ENCODE results near the gene C9.
"Not testable (repeated sequence)": the region's sequence is repeated elsewhere in the genome, so short reads cannot be mapped to it uniquely, and the experiment has no call there.

C9 gene

DNA sequence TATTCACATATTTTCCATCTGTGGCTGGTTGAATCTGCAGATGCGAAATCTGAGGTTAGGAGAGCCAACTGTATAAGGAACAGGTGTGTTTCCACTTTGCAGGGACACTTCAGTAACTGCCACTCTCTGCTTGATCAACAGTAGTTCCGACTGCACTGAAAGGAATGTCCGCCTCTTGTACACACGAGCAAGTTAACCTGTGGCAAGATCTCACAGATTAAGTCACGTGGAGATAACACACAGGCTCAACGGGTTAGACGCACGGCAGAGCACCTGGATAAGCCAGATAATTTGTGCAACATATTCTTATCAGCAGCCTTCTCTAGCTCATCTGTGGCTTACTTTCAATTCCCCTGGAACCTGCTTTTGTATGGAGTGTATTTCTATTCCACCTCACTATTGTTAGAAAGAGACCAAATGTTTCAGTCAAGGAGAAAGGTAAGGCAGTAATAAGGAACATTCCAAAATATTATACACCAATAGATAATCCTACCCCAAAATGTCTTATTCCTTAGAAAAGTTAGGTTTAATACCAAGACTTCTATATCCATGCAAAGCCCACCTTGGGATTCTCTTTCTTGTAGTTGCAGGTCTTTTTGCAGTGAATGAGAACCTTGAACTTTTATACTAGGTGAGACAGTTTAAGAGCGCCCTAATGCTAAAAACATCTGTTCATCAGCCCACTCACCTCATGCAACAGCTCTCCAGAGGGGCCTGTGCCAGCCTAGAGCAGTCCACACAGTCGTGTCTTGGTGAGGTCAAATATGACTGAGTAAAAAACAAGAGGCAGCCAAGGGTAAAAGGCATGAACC lies 6.5 kb upstream of the C9 start:
- DNase-seq: no peak

DNA sequence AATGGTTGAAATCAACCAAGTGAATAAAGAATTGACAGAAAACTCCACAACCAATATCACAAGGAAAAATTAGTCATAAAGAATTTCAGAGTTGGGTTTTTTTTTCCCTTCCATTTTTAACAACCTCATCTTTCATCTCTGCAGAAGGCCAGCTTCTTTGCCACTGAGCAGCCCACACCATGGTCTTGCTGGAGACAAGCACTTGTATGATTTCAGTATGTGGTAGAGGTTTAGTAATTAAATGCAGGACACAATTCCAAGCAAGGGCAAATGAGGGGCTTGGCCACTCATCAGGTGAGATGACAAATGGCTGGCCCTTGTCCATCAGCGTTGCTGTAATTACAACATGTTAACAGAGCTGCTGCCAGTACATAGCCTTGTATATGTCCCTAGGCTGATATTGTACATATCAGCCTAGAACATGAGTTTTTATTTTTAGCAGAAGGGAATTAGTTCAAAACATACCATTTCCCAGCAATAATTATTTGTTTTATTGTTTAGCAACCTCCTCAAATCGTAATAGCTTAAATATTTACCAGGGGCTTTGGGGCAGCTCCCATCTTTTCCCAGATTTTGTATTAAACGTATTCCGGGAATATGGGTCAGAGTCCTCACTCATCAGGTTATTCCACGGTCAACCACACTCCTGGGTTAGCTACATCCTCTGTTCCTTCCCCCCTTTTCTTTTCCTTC lies 5.0 kb upstream of the C9 start:
- DNase-seq: no peak

DNA sequence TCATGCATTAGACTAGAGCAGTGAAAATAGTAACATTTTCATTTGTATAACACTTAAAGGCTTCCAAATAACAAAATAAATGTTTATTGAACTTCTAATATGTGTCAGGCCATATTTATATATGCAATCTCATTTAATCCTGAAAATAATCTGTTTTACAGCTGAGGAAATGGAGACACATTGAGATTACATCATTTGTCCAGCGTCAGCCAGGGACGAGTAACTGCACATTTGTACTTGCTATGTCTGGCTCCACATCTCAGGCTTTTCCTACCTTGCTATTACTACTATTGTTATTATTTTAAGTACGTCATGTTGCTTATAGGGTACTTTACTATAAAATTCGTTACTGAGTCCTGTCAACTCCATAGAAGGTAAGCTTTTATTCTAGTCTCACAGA lies 3.8 kb upstream of the C9 start:
- no peak for DNase-seq

DNA sequence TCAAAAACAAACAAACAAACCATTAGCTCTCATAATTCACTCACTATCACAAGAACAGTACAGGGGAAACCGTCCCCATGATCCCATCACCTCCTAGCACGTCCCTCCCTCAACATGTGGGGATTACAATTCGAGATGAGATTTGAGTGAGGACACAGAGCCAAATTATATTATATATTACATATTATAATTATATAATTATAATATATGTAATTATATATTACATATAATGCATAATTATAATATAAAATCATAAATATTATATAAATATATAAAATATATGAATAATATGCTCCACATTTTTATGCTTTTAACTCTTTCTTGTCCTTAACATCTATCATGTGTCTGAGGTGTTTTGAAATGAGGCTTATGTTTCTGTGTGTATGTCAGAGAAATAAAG lies 3.4 kb upstream of the C9 start:
- no peak for DNase-seq

DNA sequence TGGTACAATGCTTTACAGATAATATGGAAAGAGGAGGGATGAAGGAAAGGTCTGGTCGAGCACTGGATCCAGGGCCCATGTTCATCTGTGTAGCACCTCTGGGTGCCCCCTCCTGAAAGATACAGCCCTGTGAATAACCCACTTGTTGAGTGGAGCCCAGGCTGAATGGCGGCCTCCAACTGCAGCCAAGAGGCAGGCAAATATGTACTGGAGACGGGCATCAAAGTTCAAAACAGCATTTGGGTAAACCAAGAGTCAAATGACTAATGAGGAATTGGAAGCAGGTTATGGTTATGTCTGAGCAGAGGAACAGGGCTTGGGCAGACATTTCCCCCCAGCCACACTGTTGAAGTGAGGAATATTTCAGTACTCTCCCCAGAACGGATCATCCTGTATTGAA lies 1.1 kb downstream of the C9 start:
- DNase-seq: no peak

DNA sequence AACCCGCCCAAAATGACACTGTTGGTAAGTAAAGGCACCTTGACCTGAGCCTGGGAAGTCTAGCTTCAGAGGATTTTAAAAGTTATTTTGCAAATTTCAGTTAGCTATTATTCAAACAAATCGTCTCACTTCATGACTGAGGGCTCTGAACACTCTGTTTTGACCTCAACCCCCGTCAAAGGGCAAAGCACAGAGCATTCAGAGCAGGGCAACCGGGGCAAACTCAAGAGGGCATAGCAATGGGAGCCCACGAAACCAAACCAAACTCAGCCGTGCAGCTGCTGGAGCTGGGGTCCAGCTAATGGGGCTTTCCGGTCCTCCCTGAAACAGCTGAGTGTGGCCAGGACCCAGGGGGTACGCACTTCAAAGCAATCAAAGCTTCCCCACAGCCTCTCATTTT lies 1.6 kb downstream of the C9 start:
- DNase-seq: no peak

DNA sequence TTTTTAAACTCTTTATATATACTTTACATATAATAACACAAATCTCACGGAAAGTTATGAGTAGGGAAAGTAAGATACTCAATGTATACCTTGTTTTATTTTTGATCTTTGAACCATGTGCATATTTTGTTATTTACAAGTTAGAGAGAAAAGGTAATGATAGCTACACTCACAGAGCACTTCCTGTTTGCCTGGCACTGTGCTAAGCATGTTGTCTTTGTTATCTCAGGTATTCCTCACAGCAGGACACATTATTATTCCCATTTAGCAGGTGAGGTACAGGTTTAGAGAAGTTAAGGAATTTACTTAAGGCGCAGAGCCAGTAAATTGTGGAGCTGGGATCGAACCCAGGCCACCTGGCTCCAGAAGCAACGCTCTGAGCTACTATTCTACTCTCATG lies 3.0 kb downstream of the C9 start:
- DNase-seq: no peak

DNA sequence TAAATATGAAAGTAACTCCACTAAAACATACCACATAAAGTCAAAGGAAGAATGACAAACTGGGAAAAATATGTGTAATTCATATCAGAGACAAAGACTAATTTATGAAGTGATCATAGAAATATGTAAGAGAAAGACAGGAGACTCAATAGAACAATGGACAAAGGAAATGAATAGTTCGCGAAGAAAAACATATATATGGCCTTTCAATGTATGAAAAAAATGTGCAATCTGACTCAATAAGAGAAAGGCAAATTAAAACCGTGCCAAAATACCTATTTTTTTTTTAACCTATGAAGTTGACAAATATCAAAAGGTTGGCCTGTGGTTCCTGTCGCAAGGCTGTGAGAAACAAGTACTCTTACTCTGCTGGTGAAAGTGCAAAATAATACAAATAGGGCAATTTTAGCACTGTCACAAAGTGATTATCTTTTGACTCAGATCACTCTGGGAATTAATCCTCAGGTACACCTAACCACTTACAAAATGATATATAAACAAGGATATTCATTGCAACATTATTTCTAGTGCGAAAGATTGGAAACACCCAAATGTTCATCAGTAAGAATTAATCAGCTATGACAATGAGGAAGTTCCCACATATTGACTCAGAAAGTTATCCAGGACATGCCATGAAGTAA lies 3.7 kb downstream of the C9 start:
- no peak for DNase-seq

DNA sequence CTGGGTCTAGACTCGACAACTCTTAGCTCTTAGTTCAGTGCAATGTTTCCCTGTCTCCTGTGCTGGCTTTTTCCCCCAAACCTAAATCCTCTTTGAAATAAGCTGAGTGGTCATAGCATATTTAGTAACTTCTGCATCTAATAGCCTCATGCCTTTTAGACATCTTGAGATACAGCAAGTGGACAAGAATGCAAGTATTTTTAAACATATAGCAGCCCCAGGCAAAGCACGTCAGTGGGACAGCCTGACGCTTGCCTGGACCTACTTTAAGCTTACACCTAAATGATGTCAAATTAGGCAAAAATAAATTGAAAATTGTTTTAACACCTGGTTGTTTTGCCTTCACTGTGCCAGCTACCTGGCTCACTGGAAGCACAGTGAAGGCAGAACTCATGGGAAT lies 8.0 kb downstream of the C9 start:
- no peak for DNase-seq

DNA sequence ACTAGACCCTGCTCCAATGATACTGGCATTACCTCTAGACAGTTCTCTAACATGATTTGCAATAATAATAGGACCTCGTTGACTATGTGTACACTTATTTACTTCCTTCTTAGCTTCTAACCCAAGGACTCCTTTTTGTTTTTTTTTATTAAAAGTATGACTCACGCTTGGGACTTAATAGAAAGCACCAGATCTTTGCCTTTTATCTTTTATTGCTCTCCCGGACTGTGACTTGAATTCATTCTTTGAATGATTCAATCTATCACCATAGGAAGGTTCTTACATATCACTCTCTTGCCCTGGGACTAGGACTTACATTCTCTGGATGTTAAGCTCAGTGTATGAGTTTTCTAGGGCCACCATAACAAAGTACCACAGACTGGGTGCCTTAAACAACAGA lies 9.0 kb downstream of the C9 start:
- DNase-seq: no peak

DNA sequence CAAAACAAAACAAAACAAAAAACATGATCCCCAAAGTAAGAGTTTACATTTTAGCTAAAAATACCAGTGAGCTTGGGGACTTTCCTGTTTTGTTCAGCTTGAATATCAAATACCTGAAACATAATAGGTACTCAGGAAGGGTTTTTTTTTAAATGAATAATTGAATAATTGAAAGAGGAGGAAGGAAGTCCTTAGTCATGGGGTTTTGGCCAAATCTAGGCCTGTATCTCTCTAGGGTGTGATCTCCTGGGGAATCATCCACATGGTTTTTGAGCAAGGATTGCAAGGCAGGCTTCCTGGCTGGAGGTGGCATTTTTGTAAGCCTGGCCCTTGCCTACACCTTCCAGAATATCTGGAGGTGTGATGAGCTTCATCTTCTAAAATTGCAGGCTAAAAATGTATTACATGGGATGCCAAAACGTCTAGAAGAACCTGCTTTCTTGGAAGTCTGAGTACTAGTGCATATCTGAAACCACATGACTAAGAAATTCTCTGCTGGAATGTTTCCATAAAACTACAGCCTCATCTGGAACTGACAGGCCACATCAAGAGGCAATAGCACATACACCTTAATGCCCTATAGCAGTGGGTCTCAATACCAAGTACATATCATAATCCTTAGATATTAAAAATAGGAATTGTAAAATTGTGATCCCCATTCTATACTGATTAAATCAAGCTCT lies 10.4 kb downstream of the C9 start:
- DNase-seq: no peak

DNA sequence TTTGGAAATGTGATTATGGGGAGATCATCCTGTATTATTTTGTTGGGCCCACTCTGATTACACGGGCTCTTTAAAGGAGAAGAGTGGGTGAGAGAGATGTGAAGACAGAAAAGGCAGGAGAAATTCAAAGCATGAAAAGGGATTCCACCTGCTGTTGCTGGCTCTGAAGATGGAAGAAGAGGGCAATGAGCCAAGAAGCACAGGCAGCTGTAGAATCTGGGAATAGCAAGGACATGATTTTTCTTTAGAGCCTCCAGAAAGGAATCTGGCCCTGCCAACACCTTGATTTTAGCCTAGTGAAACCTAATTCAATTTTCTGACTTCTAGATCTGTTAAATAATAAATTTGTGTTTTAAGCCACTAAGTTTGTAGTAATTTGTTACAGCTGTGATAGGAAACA lies 11.3 kb downstream of the C9 start:
- DNase-seq: no peak

DNA sequence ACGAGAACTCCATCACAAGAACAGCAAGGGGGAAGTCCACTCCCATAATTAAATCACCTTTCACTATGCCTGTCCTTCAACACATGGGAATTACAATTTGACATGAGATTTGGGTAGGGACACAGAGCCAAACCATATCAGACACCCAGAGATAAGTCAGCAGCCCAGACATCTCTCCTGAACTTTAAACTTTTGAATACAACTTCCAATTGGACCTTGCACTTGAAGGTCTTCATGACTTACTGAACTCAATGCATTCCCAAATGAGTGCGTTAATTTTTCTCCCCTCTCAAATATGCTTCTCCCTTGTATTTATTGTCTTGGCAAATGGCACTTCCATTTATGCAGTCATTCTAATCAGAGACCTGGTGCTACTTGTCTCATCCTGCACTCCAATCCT lies 12.1 kb downstream of the C9 start:
- DNase-seq: no peak

DNA sequence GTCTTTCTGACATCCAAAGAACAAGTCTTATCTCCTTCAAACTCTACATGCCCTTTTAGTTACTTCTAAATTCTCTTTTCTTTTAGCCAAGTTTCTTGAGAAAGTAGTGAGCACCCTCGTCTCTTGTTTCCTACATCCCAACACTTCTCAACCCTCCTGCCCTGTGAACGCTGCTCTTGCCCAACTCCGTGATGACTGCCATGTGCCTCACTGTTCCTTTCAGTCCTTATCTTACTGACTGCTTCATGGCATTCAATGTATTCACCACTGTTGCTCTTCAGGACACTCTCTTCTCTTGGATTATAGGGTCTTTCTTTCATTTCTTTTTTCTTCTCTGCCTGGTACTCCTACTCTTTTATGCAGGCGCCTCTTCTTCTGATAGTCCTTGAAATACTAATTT lies 14.8 kb downstream of the C9 start:
- DNase-seq: no peak

DNA sequence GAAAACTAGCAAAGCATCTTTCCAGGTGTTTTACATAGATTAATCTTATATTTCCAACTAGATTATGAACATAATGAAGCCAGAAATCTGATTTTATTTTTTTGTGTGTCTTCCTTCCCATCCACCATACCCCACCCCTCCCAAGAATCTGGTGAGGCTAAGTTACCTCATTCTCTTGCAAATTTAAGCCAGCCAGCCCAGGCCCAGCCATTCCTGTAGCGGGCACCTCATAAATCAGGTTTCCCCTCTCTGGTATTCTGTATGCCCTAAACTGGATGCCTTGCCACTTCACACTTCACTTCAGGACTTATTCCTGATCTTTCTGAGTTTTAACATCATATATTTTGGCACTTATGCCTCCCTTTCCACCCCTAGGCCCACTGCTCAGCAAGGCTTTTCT lies 21.8 kb downstream of the C9 start:
- no peak for DNase-seq

DNA sequence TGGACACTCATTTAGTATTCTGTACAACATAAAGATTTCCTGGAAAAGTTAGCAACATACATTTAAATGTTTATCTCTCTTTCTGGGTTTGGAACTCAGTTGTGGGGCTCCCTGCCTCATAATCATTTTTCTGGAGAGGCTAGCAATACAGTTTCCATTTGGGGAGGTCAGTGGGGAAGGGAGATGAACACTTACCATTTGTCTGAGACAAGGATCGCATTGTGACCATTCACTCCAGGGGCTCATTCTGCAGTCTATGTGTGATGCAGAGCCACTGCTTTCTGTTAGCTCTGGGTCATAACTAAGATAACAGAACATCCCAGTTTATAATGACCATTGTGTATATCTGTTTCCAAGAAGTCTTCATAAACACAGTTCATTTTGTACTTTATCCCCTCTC lies 22.4 kb downstream of the C9 start:
- DNase-seq: no peak

DNA sequence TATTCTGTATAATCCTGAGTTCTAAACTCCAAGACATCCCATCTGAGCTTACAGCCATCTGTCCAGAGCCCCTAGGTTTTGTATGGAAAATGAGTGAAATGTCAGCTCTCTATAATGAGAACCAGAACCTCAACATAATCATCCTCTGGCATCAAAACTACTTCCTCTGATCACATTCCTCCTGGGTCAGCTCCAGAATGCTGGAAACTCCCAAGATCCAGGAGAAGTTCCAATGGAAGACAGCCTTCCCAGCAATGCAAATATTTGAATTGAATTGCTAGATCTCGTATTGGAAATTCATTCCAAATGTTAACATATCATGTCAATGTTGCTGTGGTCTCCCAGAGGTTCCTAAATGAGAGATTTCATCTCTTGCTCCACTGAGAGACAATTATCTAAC lies 23.8 kb downstream of the C9 start:
- DNase-seq: no peak

DNA sequence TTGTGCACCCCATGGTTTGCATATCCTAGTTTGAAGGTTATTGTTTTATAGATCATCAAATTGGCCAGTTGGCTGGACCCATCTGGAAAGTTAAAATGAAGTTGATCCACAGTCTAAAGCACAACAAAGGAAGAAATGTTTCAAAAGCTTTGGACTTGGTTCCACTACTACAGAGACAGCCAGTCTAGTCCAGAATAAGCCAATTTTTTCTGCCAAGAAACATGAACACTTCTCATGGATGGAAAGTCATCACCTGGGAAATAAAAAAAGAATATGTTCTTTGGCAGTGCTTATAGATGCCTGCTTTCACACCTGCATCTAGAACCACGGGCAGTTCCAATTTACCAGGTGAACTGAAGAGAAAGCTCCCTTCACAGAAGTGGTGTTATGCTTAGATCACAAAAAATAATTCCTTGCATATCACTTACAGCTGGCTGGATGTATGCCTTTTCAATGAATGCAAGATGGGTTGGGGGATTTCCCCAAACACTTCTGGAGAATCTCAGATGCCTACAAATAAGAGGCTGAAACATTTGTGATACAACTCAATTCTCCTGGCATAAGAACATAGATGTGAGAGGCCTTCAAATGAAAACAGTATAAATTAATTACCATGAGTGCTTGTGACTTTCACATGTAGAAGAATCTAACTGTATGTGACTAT lies 26.9 kb downstream of the C9 start:
- DNase-seq: no peak

DNA sequence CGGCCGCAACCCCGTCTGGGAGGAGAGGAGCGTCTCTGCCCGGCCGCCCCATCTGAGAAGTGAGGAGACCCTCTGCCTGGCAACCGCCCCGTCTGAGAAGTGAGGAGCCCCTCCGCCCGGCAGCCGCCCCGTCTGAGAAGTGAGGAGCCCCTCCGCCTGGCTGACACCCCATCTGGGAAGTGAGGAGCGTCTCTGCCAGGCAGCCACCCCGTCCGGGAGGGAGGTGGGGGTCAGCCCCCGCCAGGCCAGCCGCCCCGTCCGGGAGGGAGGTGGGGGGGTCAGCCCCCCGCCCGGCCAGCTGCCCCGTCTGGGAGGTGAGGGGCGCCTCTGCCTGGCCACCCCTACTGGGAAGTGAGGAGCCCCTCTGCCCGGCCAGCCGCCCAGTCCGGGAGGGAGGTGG lies 30.0 kb downstream of the C9 start:
- DNase-seq: not testable (repeated sequence)

DNA sequence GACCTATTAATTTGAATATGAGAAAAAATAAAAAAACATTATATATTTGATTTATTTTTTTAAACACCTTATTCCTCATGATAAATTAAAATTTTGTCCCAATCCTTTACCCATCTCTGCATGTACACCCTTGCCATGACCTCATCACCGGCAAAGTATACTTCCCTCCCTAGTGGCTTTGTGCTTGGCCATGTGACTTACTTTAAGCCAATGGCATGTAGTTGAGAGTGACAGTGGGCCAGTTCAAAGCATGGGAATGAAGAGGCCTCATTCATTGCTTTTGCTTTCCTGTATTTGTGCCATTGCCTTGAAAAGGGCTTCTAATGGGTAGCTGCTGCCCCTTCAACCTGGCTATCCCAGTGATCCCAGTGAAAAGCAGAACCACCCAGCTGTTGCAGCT lies 31.2 kb downstream of the C9 start:
- no peak for DNase-seq

DNA sequence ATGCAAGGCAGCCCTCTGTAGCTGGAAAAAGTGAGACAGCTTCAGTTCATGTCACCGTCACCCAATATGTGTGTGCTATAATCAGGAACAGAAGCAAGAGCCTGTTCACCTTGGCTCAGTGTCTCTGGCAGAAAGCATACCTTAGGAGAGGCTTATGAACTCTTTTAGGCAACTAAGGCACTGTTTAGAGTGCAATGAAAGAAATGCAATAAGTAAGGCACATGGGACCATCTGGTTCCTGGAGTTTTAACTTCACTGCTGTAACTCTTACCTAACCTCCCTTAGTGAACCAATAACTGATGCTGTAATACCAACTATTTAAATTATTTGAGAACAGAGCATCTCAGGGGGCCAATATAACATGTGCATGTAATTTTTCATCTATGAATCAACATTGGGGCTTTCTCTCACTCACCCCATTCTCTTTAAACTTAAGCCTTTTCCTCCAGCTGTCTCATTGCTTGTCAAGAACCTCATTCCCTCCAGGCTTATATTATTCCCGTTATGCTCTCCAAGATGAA lies 32.4 kb downstream of the C9 start:
- DNase-seq: no peak

DNA sequence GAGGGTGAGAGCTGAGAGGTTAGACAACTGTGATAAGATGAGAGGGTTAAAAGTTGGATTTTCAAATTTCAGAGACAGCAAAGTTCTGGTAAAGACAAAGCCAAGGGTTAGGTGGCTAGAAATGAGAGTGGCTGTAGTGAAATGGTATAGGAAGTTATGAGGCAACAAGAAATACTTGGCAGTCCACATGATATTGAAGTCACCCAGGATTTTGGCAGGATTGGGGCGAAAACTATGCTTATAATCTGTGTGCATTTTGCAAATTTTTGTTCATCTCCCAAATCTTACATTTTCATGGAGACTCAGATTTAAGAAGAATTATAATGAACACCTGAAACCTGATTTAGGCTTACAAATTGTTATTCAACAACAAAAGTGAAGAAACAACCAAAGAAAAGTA lies 35.6 kb downstream of the C9 start:
- no peak for DNase-seq

DNA sequence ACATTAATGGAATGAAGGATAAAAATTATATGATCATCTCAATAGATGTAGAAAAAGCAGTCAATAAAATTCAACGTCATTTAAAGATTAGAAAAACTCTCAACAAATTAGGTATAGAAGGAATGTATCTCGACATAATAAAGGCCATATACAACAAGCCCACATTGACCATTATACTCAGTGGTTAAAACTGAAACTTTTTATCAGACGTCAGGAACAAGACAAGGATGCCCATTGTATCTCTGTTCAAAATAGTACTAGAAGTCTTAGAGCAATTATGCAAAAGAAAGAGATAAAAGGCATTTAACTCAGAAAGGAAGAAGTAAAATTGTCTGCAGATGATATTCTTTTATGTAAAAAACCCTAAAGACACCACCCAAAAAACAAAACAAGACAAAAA lies 40.8 kb downstream of the C9 start:
- no peak for DNase-seq
